Measurements from ENCODE around the gene IL2.

The IL2 gene

DNA sequence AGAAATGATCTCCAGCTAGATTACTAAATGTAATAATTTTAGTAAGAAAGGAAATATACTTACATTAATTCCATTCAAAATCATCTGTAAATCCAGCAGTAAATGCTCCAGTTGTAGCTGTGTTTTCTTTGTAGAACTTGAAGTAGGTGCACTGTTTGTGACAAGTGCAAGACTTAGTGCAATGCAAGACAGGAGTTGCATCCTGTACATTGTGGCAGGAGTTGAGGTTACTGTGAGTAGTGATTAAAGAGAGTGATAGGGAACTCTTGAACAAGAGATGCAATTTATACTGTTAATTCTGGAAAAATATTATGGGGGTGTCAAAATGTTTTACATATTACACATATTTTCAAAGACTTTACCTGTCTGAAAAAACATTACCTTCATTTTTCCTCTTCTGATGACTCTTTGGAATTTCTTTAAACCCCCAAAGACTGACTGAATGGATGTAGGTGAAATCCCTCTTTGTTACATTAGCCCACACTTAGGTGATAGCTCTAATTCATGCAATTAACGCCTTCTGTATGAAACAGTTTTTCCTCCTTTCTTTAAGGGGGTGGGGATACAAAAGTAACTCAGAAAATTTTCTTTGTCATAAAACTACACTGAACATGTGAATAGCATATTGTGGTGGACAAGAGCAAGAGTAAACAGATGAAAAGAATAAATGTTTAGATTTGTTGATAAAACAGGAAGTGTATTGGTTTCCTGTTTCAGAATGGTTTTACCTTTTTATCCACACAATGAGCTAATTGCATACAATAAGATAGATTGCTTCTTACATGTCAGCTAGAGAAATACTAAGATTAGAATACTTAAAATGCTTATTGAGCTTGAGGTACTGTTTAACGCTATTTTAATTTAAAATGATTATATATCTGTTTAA, at the start of gene IL2:
Gene IL2 (minus strand): TSS at position 495 of the 886 bp plus-strand sequence. CDS start 285 bp downstream, at position 210.
- no peak for DNase-seq

DNA sequence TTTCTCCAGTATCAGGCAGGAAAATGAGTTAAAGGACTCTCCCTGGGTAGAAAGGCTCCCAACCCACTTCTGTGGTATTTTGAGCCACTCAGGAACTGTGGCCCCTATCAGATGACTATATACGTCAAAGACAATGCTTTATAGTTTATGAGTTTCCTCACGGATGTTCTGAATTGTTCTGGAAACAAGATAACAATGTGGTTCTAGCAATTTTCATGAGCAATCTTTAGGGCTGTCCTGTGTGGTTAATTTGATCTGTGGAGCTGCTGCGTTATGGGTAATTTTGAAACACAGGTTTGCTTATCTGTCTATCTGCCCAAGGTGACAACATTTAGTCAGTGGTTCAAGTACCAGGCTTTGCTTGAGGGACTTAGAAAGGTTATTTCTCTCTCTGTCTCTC, 46.7 kb upstream of the IL2 start:
- no peak for DNase-seq

DNA sequence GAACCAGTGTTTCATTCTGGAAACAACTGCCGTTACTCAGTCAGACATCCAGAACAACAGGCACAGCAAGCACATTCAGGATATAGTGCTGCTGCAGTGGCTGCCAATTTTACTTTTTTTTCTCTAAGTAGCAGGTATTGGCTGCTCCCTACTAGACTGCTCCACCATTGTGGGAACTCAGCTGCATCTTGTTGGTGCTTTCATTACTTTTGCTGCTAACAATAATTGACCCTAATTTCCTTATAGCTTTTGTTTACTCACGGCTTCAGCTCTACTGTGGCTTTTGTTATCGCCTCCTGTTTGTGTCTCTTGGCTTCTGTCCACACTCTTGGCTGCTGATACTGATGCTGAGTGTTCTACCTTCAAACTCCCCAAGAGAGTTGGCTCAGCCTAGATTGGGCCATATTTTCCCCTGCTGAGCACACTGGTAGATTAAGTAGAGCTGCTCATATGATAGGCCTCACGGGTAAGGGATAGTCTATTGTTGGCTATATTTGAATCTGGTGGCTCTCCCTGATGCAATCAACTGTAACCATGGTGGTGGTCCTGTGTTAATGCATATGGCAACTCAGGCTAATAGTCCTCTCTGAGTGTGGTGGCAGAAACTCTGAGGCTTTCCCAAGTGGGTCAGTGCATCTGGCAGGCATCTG, 44.5 kb upstream of the IL2 start:
- DNase-seq, result no peak

DNA sequence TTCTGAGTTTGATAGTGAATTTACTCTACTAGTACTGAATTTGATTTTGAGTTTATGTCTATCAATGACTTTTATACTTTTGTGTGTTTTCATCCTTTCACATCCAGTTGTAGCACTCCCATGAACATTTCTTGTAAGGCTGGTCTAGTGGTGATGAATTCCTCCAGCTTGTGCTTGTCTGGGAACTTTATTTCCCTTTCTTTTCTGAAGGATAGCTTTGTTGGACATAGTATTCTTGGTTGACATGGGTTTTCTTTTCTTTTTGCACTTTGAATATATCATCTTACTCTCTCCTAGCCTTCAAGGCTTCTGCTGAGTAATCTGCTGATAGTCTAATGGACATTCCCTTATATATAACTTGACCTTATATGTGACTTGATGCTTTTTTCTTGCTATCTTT, 32.5 kb upstream of the IL2 start:
- no peak for DNase-seq

DNA sequence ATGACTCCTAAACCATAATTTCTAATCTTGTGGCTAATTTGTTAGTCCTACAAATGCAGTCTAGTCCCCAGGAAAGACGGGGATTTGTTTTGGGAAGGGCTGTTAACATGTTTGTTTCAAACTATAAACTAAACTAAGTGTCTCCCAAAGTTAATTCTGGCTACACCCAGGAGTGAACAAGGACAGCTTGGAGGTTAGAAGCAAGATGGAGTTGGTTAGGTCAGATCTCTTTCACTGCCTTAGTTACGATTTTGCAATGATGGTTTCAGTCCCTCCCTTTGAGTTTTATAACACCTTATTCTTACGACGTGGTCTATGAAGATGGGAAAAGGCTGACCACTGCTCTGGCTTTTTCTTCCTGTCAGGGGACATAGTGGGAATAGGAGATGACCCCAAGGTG, 27.0 kb upstream of the IL2 start:
- no peak for DNase-seq

DNA sequence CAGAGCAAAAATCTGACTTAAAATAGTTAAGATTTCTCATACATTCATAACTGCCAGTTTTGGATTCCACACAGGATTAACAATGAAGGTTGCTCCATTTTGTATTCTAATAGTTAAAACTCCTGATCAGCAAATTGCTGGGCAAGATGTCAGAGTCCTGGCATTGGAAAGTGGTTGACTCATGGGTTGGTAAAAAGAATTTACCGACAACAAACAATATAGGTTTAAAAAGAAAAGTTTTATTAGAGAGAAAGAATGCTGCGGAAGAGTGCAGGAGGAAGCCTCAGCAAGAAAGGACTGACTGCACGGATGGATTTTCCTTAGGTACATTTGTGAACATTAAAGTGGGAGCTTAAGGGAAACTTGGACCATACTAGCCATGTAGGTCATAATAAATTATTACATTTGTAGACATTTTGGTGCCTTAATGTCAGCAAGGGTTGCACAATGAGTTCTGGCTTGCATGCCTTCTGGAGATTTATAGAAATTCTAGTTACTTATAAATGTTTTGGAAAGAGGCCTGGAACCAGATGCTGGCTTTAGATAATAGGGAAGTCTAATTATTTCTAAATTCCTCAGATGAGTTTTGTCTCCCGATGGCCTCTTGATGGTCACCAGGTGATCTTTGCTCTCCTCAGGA, 25.4 kb upstream of the IL2 start:
- no peak for DNase-seq

DNA sequence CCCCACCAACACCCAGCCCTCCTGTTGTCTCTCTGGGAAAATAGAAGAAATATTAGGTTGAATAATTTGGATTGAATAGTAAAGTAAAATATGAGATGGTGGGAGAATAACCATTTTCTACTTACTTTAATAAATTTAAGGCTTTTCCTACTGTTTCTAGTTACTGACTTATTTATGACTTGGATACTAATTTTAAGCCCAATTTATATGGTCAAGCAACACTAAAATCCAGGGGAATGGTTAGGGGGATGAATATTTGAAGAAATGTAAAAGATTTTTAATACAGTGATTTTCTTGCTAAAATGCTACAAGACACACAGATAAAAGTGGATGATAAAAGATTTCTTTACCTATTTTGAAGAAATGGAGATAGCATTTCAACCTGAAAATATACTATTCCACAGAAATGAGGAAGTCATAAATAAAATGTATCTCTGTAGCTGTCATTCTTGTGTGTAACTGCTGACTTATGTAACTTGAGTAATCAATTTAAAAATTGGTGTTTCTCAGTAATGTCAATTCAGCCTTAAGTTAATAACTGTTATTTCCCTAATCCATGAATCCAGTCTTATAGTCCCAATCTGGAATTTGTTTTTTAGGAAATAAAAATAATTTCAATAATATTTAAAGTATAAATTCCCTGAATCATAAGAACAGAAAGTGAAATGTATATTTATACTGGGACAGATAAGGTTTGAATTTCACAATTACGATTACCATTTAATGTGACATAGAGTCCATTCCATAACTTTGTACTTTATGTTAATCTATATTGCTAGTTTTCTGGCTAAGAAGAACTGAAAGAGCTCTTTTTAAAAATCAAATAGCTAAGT, 24.3 kb upstream of the IL2 start:
- DNase-seq, result no peak

DNA sequence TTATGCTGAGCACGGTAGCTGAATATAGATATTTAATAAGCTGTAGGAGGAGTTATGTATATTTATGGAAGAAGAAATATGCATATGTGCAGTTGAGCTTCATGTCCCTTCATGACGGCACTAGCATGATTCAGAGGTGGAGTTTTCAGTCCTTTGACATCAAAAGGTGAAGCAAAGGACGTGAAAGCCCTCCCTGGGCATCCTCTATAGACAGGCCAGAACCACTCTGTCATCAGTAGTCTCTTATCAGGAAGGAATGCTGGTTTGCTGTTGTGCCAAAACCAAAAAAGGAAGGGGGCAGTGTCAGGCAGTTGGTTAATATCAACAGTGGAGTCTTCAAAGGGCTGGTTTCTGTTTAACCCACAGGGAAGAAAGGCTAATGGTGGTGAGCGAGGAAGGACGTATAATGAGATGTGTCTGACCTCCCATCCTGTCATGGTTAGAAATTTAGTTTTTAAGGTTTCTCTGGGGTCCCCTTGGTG, 23.5 kb upstream of the IL2 start:
- DNase-seq, result no peak

DNA sequence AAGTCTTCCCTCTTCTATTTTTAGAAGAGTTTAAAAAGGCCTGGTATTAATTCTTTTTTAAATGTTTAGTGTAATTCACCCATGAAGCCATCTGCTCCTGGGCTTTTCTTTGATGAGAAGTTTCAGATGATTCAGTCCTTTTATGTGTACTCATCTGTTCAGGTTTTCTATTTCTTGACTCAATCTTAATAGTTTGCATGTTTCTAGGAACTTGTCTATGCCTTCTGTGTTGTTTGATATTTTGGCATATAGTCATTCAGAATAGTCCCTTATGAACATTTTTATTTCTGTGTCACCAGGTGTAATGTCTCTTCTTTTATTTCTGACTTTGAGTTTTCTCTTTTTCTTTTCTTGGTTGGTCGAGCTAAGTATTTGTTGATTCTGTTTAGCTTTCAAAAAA, 20.2 kb upstream of the IL2 start:
- no peak for DNase-seq

DNA sequence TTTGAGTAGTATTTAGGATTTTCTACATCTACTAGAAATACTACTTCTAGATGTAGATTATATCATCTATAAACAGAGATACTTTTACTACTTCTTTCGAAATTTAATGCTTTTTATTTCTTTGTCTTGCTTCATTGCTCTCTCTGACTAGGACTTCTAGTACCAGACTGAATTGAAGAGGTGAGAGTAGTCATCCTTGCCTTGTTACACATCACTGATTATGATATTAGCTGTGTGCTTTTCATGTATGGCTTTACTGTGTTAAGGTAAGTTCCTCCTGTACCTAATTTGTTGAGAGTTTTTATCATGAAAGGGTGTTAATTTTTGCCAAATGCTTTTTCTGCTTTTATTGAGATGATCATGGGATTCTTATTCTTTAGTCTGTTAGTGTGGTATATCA, 19.6 kb upstream of the IL2 start:
- no peak for DNase-seq

DNA sequence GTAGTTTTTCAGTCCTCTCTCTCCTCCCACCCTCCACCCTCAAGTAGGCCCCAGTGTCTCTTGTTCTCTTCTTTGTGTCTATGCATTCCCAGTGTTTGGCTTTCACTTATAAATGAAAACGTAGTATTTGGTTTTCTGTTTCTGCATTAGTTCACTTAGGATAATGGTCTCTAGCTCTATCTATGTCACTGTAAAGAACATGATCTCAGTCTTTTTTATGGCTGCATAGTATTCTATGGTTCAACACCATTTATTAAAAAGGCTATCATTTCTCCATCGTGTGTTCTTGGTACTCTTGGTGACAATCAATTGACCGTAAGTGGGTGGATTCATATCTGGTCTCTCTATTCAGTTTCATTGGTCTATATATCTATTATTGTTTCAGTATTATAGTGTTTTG, 18.7 kb upstream of the IL2 start:
- no peak for DNase-seq

DNA sequence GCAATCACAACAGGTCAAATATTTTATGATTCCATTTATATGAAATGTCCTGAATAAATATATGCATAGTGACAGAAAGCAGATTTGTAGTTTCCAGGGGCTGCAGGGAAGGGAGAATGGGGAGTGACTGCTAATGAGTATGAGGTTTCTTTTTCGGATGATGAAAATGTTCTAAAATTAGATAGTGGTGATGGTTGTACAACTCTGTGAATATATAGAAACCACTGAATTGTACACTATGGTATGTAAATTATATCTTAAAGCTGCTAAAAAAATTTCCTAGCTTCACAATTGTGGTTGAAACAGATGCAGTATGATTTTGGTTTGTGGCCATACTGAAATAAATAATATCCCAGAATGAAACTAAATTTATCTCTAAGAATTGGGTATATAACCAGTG, 12.9 kb upstream of the IL2 start:
- no peak for DNase-seq

DNA sequence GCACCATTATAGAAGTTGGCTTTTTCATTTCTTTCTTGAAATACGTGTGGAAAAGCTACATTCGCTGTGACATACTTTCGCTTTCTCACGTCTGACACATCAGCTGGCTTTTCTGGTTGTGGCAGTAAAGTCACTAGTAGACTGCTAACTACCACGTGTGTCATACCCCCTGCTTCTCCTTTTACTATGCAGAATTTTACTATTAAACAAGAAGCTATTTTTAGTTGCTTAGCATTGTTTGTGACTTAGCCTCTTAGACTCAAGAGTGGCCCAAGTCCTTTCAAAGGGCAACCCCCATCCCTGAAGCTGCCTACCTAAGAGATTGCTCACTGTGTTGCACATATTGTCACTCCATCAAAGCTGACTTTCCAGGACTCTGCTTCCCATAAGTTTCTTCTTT, 2.1 kb upstream of the IL2 start:
- DNase-seq, result no peak

DNA sequence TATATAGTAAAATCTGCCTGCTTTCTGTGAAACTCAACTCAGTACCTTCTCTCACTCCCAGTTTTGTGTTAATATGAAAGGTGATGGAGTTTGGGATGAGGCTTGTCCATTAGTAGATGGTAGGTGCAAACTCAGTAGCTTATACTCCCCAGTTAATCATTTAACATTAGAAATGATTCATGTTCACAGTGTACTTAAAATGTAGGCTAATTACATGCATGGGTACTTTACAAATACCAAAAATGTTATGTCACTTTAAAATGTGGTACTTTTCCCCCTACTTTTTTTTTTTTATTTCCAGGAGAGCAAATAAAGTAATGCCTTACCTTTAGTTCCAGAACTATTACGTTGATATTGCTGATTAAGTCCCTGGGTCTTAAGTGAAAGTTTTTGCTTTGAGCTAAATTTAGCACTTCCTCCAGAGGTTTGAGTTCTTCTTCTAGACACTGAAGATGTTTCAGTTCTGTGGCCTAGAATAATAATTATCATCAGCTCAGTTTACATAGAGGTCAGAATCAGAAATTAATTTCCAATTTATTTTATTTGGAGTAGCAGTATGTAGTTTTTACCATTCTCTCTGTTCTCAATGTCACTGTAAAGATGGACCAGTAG, 3.0 kb downstream of the IL2 start:
- no peak for DNase-seq

DNA sequence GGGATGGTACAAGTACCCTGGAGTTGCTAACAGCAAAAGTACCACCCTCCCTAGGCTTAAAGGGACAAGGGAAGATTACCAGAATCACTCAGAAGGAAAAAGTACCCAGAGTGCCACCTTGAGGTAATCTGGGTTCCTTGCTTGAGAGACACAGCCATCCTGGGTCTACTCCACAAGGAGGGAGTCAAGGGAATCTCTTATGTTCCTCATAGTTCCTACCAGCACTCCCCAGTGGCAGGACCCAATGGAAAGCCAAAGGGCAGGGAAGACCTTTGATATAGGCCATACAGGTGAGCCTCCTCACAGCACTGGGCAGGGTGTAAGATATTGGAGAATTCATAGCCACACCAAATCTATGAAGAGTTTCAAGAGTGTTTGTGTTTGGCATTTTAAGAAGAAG, 5.7 kb downstream of the IL2 start:
- no peak for DNase-seq

DNA sequence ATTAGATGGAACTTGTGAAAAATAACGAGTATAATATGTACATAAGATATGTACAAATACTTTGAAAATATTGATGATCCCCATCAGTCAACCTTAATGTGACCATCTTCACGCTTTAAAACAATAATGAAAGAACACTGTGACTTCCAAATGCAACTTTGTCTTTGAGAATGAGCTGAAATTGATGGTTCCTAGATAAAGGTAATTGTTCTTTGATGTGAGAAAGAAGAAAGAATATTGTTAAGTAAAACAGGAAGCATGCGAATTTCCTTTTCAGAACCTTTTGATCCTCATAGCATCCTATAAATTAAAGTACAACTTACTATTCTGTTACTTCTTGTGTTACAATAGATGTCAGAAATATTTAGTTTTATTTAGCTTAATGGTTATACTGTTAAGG, 22.2 kb downstream of the IL2 start:
- no peak for DNase-seq

DNA sequence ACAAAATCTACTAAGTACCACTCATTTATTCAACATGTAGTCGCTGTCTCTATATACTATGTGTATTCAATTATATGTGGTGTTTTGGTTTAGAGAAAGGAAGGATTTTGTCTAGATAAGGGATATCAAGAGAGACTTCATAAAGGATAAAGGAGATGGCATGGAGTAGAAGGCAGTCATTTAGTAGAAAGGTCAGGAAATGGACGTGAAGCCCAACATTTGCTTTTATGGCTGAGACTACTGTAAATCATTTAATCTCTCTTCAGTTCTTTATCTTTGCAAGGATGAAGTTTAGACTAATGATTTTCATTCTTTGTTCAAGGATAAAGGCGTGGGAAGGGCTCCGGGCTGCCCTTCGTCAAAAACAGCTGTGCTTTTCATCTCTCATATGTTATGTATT, 25.2 kb downstream of the IL2 start:
- DNase-seq, result no peak

DNA sequence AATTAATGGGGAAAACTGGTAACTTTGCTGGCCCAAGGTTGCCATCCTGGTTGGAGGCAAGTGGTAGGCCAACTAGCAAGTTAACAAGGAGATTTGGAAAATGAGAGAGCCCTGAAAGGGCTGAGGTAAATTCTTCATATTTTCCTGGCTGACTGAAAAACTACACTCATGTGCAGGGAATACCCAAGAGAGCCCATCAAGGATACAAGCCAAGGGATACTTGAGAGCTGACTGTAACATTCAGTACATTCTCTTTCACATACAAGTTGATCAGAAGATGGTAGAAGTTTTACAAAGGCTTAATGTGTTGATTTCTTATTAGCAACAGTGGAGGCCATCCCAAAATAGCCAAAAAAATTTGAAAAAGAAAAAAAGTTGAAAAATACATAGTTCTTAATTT, 33.3 kb downstream of the IL2 start:
- DNase-seq, result no peak

DNA sequence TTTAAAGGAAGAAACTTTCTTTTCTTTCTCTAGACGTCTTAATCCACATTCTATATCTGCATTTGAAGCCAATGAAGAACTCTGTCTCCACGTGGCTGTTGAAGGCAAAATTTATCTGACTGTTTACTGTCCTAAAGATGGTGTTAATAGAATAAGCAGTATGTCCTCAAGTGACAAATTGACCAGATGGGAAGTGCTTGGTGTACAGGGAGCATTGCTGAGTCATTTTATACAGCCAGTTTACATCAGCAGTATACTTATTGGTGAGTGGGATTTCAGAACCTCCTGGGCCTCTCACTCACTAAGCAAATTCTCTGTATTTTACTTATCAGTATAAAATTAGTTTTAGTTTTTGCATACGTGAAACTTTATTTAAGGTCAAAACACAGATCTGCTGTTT, 44.0 kb downstream of the IL2 start:
- DNase-seq, result no peak

DNA sequence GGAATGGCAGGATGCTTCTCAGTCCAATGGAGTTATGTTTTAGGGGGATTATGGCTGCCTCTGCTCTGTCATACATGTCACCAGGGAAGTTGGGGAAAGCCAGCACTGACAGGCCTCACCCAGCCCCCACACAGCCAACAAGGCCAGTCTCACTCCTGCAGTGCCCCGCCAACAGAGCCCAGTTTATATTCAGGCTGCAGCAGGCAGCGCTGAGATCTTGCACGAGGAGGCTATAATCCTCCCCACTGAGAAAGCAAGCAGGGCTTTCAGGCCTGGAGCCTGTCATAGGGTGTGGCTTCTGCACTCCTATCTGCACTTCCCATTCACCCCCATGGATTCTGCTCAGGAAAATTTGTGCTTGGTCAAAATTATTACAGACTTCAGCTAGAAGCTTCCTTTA, 52.7 kb downstream of the IL2 start:
- no peak for DNase-seq

Measured in retina (tissue), 1 donor.